OCI-LY3 (cell line): Measurements from ENCODE around the gene BACH2.

Experiments used
- H2AFZ ChIP-seq: fragments of 200-600, 300-600 bp; shearing (Covaris generic); 2 replicates; pipeline ENCODE4 v1.6.0; 2014; ENCODE audit warnings: antibody characterized with exemption, low read depth, low read length
- H3K27ac ChIP-seq: fragments of 200-600, 300-600 bp; sonication (generic); 2 replicates; pipeline ENCODE4 v1.5.1; 2014; ENCODE audit warnings: mild to moderate bottlenecking, low read length, moderate library complexity, mixed read lengths
- H3K27me3 ChIP-seq: fragments of 200-600, 300-600 bp; sonication (generic); 2 replicates; pipeline ENCODE4 v1.6.1; 2014; ENCODE audit warnings: low read depth, low read length, mixed read lengths
- H3K36me3 ChIP-seq: fragments of 200-600, 300-600 bp; sonication (generic); replicated peaks from 2 replicates; pipeline ENCODE3; 2014; ENCODE audit warnings: low read depth, low read length, mixed read lengths
- H3K4me1 ChIP-seq: fragments of 300-600, 200-600 bp; sonication (generic); 2 replicates; pipeline ENCODE4 v1.6.1; 2014; ENCODE audit warnings: low read length, mixed read lengths
- H3K4me2 ChIP-seq: fragments of 200-600, 300-600 bp; sonication (generic); 2 replicates; pipeline ENCODE4 v1.6.1; 2014; ENCODE audit warnings: low read length, mixed read lengths
- H3K4me3 ChIP-seq: fragments of 300-600, 200-600 bp; sonication (generic); 2 replicates; pipeline ENCODE4 v1.5.1; 2014; ENCODE audit warnings: antibody characterized with exemption, mild to moderate bottlenecking, low read length, moderate library complexity
- H3K79me2 ChIP-seq: fragments of 300-600, 200-600 bp; shearing (Covaris generic); 2 replicates; pipeline ENCODE4 v1.6.1; 2014; ENCODE audit warnings: mild to moderate bottlenecking, low read length, mixed read lengths
- H3K9ac ChIP-seq: fragments of 300-600, 200-600 bp; shearing (Covaris generic); 2 replicates; pipeline ENCODE4 v1.6.0; 2014; ENCODE audit warnings: mild to moderate bottlenecking, low read length, moderate library complexity
- H3K9me3 ChIP-seq: fragments of 200-600, 300-600 bp; shearing (Covaris generic); 2 replicates; pipeline ENCODE4 v1.6.1; 2014; ENCODE audit warnings: low read length, mixed read lengths; ENCODE audit not compliant: insufficient read depth
- H4K20me1 ChIP-seq: fragments of 200-600, 300-600 bp; sonication (generic); 2 replicates; pipeline ENCODE4 v1.6.1; 2016; ENCODE audit warnings: low read length, mixed read lengths; ENCODE audit not compliant: insufficient read depth
- CTCF ChIP-seq: fragments of 200-600, 300-600 bp; sonication (generic); IDR thresholded peaks from 2 replicates; pipeline ENCODE4 v1.5.1; 2014; ENCODE audit warnings: antibody characterized with exemption, low read length, low read depth
- EZH2phosphoT487 ChIP-seq: fragments of 200-600 bp; shearing (Covaris generic); IDR thresholded peaks from 2 replicates; pipeline ENCODE4 v1.6.1; 2018; ENCODE audit warnings: antibody characterized with exemption, mixed run types, low read depth

BACH2 gene

GRCh38 chr6:89965441-89966227 is 331.0 kb downstream of the BACH2 start:
- Histone ChIP-seq H3K36me3 (no peaks in the 10 kb centered on the region), H3K79me2 (no peaks in the 10 kb centered on the region), H3K4me3 (no peak overlapping the region), H3K27ac (no peak overlapping the region), H3K27me3 (peaks cover 52% of the 10 kb centered on the region), H3K4me1 (no peaks in the 10 kb centered on the region), H3K9ac (no peak overlapping the region), H3K9me3 (no peaks in the 10 kb centered on the region), H3K4me2 (no peak overlapping the region), H4K20me1 (no peaks in the 10 kb centered on the region), H2AFZ (no peak overlapping the region)
- TF ChIP-seq EZH2phosphoT487 (no peak), CTCF (no peak)

GRCh38 chr6:89963391-89963790 is 333.3 kb downstream of the BACH2 start:
- Histone ChIP-seq H3K9ac (no peak overlapping the region), H3K4me2 (no peak overlapping the region), H3K4me3 (no peak overlapping the region), H4K20me1 (no peaks in the 10 kb centered on the region), H3K27ac (no peak overlapping the region), H2AFZ (no peak overlapping the region), H3K4me1 (no peaks in the 10 kb centered on the region), H3K79me2 (no peaks in the 10 kb centered on the region), H3K27me3 (peaks cover 39% of the 10 kb centered on the region), H3K9me3 (no peaks in the 10 kb centered on the region), H3K36me3 (no peaks in the 10 kb centered on the region)
- no peak for TF ChIP-seq CTCF
- no peak for TF ChIP-seq EZH2phosphoT487

DNA sequence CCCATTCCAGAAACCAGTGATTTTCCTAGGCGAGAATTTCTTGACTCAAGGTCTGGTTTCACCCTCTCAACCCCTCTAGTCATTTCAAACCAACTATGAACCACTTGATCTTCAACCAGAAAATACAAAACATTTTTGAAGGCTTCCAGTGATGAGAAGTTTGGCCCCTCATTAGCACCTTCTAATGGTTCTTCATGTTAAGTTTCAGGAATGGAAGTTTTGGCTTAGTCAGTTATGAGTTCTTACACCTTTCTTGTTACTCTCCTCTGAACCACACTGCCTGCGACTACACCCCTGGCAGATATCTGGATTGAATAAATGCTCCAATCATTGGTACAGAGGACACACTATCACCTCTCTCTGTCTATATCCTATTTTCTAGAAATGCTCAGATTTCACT is 335.2 kb downstream of the BACH2 start:
- no peaks in the 10 kb centered on the region for H3K36me3 ChIP-seq
- H3K9me3 ChIP-seq = no peaks in the 10 kb centered on the region
- TF ChIP-seq CTCF = no peak
- H3K27ac ChIP-seq = no peak overlapping the region
- H3K27me3 ChIP-seq = peaks cover 27% of the 10 kb centered on the region
- H2AFZ ChIP-seq = no peak overlapping the region
- no peak overlapping the region for H3K4me2 ChIP-seq
- H3K4me3 ChIP-seq = no peak overlapping the region
- H4K20me1 ChIP-seq = no peaks in the 10 kb centered on the region
- no peaks in the 10 kb centered on the region for H3K79me2 ChIP-seq
- H3K4me1 ChIP-seq = no peaks in the 10 kb centered on the region
- no peak overlapping the region for H3K9ac ChIP-seq

GRCh38 chr6:89959883-89960282 is 336.8 kb downstream of the BACH2 start:
- Histone ChIP-seq H3K4me2 (no peak overlapping the region), H3K9me3 (no peaks in the 10 kb centered on the region), H3K36me3 (no peaks in the 10 kb centered on the region), H4K20me1 (no peaks in the 10 kb centered on the region), H3K9ac (no peak overlapping the region), H3K4me1 (no peaks in the 10 kb centered on the region), H3K4me3 (no peak overlapping the region), H3K27me3 (peaks cover 16% of the 10 kb centered on the region), H2AFZ (no peak overlapping the region), H3K79me2 (no peaks in the 10 kb centered on the region), H3K27ac (no peak overlapping the region)
- no peak for TF ChIP-seq EZH2phosphoT487
- TF ChIP-seq CTCF = no peak
